Activated CD4-positive, alpha-beta T cell treated with anti-CD3 and anti-CD28 coated beads, Interleukin-2, amount 10 ng/mL, durations not matched to agents 7 days and 5 days (primary cell): ENCODE measurements around the gene HAT1. TPM values are rescaled to one million over a fixed set of nuclear protein-coding genes. Genes with fewer than 3 reads are reported as not detected.
"Not testable (repeated sequence)": the region's sequence is repeated elsewhere in the genome, so short reads cannot be mapped to it uniquely, and the experiment has no call there.

ENCODE experiments used
- CTCF ChIA-PET: fragments of 350-600 bp; sonication (Branson Sonifier 250); formaldehyde crosslinking; loops from one replicate; lab custom pipeline; 2021; ENCODE audit warnings: antibody characterized with exemption; lab: Charles Lee
- POLR2A ChIA-PET: fragments of 350-600 bp; sonication (Branson Sonifier 250); formaldehyde crosslinking; loops from one replicate; lab custom pipeline; 2021; ENCODE audit warnings: antibody characterized with exemption; lab: Charles Lee
- DNase-seq: peaks from one replicate; pipeline ENCODE4 v3.0.0-alpha.2; 2020
- H3K27ac Mint-ChIP-seq: one replicate; pipeline ENCODE4 v1.8.0; 2021; ENCODE audit warnings: mild to moderate bottlenecking, moderate library complexity, mixed read lengths
- H3K27me3 Mint-ChIP-seq: one replicate; pipeline ENCODE4 v1.8.0; 2021; ENCODE audit warnings: mixed read lengths
- H3K36me3 Mint-ChIP-seq: one replicate; pipeline ENCODE4 v1.8.0; 2021; ENCODE audit warnings: low read depth, mixed read lengths
- H3K4me1 Mint-ChIP-seq: one replicate; pipeline ENCODE4 v1.8.0; 2021; ENCODE audit warnings: mixed read lengths
- H3K4me3 Mint-ChIP-seq: one replicate; pipeline ENCODE4 v1.8.0; 2021; ENCODE audit warnings: mild to moderate bottlenecking, moderate library complexity, mixed read lengths
- H3K9me3 Mint-ChIP-seq: one replicate; pipeline ENCODE4 v1.8.0; 2021; ENCODE audit warnings: mixed read lengths
- total RNA-seq, 2 experiments: library from RNA; stranded (reverse); gene quantifications; one replicate each; pipeline ENCODE4 v1.2.3, GENCODE V29; 2021

Gene HAT1
- total RNA-seq, 2 experiments from 2014 or later = 63.0 to 75.3 TPM

DNA sequence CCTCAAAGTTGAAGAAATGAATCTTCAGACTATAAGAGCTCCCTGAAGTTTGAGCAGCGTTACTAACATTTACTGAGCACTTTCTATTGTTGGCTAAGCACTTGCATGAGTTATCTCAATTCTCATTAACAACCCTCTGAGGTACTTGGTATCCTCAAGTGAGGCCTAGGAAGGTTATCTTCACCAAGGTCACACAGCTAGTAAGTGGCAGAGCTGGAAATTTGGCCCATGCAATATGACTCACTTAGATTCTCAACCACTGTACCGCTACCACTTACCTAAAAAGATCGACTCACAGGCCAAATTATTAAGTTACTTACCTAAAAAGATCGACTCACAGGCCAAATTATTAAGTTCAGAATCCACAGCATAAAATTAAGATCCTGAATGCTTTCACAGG lies 68.8 kb downstream of the HAT1 start:
- CTCF ChIA-PET = interaction anchor here (1.3 kb wide), 1 partner anchor 9 kb away, joined by 3 read pairs; no protein-coding TSS in a partner anchor
- POLR2A ChIA-PET = interaction anchor here (0.6 kb wide), 1 partner anchor 321 kb away, joined by 3 read pairs; no protein-coding TSS in a partner anchor
- Mint-ChIP-seq H3K9me3 (no peaks in the 10 kb centered on the region), H3K36me3 (peaks cover 2% of the 10 kb centered on the region), H3K27me3 (peaks cover 10% of the 10 kb centered on the region), H3K4me3 (no peak overlapping the region), H3K27ac (no peak overlapping the region), H3K4me1 (no peaks in the 10 kb centered on the region)
- no peak for DNase-seq

DNA sequence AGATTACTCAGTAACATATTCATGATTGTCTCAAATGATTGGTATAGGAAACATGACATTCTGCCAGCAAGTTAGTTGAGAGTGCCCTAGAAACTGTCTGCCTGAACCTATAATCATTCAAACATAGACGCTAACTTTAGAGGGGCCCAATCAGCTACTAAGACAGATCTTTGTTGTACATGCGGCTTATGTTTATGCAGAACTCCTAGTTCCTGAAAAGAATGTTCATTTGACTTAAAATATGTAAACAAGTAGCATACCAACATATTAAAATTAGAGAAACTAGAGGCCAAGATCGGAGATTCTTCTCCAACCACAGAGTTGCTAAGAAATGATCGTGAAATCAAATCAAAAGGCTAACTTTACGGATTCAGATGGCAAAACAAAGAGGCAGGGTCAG lies 73.3 kb downstream of the HAT1 start:
- CTCF ChIA-PET = no interaction called here
- Mint-ChIP-seq H3K36me3 (no peaks in the 10 kb centered on the region), H3K4me3 (no peak overlapping the region), H3K9me3 (no peaks in the 10 kb centered on the region), H3K27ac (no peak overlapping the region), H3K4me1 (peaks cover 17% of the 10 kb centered on the region), H3K27me3 (peaks cover 24% of the 10 kb centered on the region)
- POLR2A ChIA-PET = no interaction called here
- DNase-seq = no peak

DNA sequence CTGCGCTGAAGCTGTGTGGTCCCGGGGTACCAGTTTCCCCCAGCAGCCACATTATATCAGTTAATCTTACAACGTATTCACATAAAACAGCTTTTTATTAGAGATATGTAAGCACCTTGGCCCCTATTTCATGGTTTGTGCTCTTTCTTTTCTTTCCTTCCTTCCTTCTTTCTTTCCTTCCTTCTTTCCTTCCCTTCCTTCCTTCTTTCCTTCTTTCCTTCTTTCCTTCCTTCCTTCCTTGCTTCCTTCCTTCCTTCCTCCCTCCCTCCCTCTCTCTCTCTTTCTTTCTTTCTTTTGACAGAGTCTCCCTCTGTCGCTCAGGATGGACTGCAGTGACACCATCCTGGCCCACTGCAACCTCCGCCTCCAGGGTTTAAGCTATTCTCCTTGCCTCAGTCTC lies 73.8 kb downstream of the HAT1 start:
- Mint-ChIP-seq H3K27me3 (peaks cover 24% of the 10 kb centered on the region), H3K27ac (no peak overlapping the region), H3K36me3 (no peaks in the 10 kb centered on the region), H3K9me3 (no peaks in the 10 kb centered on the region), H3K4me1 (peaks cover 21% of the 10 kb centered on the region), H3K4me3 (no peak overlapping the region)
- DNase-seq = no peak
- POLR2A ChIA-PET = interaction anchor here (0.5 kb wide), 1 partner anchor 119 kb away, joined by 3 read pairs; no protein-coding TSS in a partner anchor
- CTCF ChIA-PET = no interaction called here

DNA sequence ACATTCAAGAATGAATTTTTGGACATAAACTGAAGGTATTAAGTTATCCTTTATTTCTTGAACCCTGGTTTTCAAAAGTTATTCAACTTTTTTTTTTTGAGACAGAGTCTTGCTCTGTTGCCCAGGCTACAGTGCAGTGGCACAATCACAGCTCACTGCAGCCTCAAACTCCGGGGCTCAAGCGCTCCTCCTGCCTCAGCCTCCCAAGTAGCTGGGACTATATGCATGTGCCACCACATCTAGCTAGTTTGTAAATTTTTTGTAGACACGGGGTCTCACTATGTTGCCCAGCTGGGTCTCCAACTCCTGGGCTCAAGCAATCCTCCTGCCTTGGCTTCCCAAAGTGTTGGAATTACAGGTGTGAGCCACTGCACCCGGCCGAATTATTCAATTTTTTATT lies 74.8 kb downstream of the HAT1 start:
- DNase-seq, CTCF ChIA-PET, H3K27ac Mint-ChIP-seq, H3K36me3 Mint-ChIP-seq, H3K9me3 Mint-ChIP-seq, POLR2A ChIA-PET, H3K4me3 Mint-ChIP-seq: not testable (repeated sequence)
- peaks cover 24% of the 10 kb centered on the region for H3K27me3 Mint-ChIP-seq
- peaks cover 22% of the 10 kb centered on the region for H3K4me1 Mint-ChIP-seq

DNA sequence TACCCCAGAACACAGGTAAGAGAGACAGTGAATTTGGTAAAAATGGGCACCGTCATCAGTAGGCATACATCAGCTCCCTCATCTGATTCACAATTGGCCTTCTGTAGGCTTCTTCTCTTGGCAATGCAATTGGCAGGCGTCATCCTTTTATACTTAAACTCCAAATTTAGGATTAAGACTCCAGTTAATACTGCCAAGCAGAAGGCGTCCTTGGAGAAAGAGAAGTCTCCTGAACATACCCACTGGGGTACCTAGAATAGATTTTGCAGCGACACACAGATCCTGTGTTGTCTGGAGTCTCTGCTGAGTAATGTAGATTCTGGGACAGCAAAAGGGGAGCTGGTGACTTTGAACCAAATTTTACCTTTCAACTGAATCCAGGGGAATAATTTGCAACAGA lies 76.9 kb downstream of the HAT1 start:
- DNase-seq = no peak
- peak overlapping the region; percentile 76 for H3K27ac Mint-ChIP-seq
- POLR2A ChIA-PET = no interaction called here
- peaks cover 24% of the 10 kb centered on the region for H3K27me3 Mint-ChIP-seq
- CTCF ChIA-PET = interaction anchor here (2.7 kb wide), 1 partner anchor 14 kb away, joined by 8 read pairs; no protein-coding TSS in a partner anchor
- H3K36me3 Mint-ChIP-seq = no peaks in the 10 kb centered on the region
- peaks cover 22% of the 10 kb centered on the region for H3K4me1 Mint-ChIP-seq
- H3K9me3 Mint-ChIP-seq = no peaks in the 10 kb centered on the region
- H3K4me3 Mint-ChIP-seq = peak overlapping the region; percentile 80

DNA sequence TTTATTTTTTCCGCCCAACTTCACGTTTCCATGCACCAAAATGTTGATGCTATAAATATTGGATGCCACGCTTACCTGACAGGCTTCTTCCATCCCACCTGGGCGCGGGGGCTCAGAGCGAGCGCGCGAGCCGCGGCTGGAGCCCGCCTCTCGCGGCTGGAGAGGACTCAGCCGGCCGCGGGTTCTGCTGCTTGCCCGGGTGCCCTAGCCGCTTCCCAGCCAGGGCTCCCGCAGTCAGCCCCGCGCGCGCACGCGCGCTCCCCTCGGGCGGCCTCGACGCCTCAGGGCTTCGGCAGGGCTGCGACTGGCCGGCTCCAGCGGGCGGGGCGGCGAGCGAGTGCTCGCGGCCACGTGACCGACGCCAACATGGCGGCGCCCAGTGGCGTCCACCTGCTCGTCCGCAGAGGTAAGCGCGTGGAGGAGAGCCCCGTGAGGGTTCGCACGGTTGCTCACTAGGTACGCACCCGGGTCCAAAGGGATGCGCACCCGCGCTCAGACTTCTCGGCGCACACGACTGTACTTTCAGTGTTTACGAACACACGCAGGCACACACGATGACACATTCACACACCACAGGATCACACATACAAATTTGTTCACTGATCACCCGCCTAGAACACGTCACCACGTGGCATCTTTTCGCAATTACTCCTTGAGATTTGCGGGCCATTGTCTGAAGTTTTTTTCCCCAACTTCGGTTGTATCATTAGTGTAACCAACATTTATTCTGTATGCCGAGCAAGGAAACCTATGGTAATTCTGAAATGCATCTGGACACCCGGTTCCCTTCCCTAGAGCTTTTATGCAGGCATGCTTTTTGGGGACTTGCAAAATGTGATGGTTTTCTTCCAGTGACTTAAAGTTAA lies 77.6 kb downstream of the HAT1 start, which contains the start of gene METAP1D:
Gene METAP1D, plus strand, starts transcription at position 350 of the 866 bp plus-strand sequence. Its CDS starts 17 bp downstream, at position 367.
- H3K4me1 Mint-ChIP-seq = peaks cover 22% of the 10 kb centered on the region
- H3K27ac Mint-ChIP-seq = peak within 1 kb of the TSS; percentile 88
- DNase-seq = peak; percentile 87
- H3K36me3 Mint-ChIP-seq = no peaks in the 10 kb centered on the region
- H3K27me3 Mint-ChIP-seq = peaks cover 19% of the 10 kb centered on the region
- ChIA-PET POLR2A (interaction anchor here (0.9 kb wide), 1 partner anchor 77 kb away, joined by 4 read pairs; the partner anchor contains the start of gene HAT1), CTCF (interaction anchor here (2.7 kb wide), 1 partner anchor 13 kb away, joined by 8 read pairs; no protein-coding TSS in a partner anchor)
- no peaks in the 10 kb centered on the region for H3K9me3 Mint-ChIP-seq
- H3K4me3 Mint-ChIP-seq = peak within 1 kb of the TSS; percentile 80

DNA sequence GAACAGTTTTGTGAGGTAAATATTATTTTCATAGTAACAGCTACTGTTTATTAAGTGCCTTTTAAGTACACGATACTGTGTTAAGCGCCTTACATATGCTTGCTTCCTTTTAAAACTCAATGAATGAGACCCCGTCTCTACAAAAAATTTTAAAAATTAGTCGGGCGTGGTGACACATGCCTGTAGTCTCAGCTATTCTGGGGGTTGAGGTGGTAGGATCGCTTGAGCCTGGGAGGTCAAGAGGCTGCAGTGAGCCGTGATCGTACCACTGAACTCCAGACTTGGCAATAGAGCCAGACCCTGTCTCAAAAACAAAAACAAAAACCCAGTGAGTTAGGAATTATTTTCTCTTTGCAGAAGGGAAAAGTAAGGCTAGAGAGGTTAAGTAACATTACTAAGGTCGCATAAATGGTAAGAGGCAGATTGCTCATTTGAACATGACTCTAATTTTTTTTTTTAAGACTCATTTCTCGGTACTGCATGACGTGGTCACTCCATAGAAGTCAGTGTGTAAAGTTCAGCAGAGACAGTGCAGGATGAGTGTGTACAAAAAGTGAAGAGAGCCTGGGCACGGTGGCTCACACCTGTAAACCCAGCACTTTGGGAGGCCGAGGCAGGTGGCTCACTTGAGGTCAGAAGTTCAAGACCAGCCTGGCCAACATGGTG lies 78.6 kb downstream of the HAT1 start:
- POLR2A ChIA-PET = interaction anchor here (0.9 kb wide), 1 partner anchor 78 kb away, joined by 4 read pairs; the partner anchor contains the start of gene HAT1
- Mint-ChIP-seq H3K36me3 (no peaks in the 10 kb centered on the region), H3K4me3 (peak overlapping the region; percentile 80), H3K27ac (peak overlapping the region; percentile 88), H3K27me3 (peaks cover 14% of the 10 kb centered on the region), H3K9me3 (no peaks in the 10 kb centered on the region), H3K4me1 (peaks cover 22% of the 10 kb centered on the region)
- no peak for DNase-seq
- CTCF ChIA-PET = interaction anchor here (0.6 to 2.7 kb wide), 2 partner anchors 12 to 481 kb away, joined by 4 to 8 read pairs; no protein-coding TSS in a partner anchor

DNA sequence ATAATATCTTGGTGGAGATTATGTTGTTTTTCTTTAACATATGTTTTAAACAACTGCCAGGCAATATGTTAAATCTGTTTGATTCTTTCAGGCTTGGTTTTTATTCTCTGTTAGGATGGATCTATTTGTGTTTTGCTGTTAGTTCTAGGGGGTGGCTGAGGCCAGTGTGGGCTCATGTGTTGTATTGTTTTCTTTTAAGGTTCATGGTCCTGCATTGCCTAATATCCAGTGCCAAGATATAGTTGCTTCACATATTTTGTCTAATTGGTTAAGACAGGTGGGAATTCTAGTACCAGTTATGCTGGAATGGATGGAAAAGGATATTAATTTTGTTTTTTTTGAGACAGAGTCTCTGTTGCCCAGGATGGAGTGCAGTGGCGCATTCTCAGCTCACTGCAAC lies 85.1 kb downstream of the HAT1 start:
- no peak overlapping the region for H3K27ac Mint-ChIP-seq
- no peak overlapping the region for H3K4me3 Mint-ChIP-seq
- H3K9me3 Mint-ChIP-seq = no peaks in the 10 kb centered on the region
- H3K27me3 Mint-ChIP-seq = no peaks in the 10 kb centered on the region
- H3K4me1 Mint-ChIP-seq = peaks cover 19% of the 10 kb centered on the region
- CTCF ChIA-PET = interaction anchor here (0.6 kb wide), 1 partner anchor 173 kb away, joined by 5 read pairs; no protein-coding TSS in a partner anchor
- no peak for DNase-seq
- POLR2A ChIA-PET = no interaction called here
- H3K36me3 Mint-ChIP-seq = peaks cover 6% of the 10 kb centered on the region

DNA sequence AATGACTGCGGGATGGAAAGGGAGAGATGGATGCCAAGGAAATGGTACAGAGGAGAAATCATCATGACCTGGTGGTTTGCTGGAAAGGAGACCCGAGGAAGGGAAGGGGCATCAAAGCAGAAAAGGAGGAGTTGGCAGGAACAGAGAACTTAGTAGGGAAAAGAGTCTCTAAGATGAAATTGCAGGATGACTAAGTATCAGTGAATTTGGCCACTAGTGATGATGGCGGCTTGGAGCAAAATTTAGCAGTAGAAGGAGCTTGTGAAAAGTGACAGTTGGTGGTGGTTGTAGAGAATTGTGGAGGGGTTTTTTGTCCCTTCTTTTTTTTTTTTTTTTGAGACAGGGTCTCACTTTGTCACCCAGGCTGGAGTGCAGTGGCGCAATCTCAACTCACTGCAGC lies 87.6 kb downstream of the HAT1 start:
- Mint-ChIP-seq H3K4me3 (no peak overlapping the region), H3K27me3 (no peaks in the 10 kb centered on the region), H3K9me3 (no peaks in the 10 kb centered on the region), H3K4me1 (peaks cover 27% of the 10 kb centered on the region), H3K36me3 (peaks cover 8% of the 10 kb centered on the region), H3K27ac (no peak overlapping the region)
- CTCF ChIA-PET = interaction anchor here (0.7 kb wide), 2 partner anchors 42 to 136 kb away, joined by 4 to 5 read pairs; no protein-coding TSS in a partner anchor
- POLR2A ChIA-PET = no interaction called here
- no peak for DNase-seq

DNA sequence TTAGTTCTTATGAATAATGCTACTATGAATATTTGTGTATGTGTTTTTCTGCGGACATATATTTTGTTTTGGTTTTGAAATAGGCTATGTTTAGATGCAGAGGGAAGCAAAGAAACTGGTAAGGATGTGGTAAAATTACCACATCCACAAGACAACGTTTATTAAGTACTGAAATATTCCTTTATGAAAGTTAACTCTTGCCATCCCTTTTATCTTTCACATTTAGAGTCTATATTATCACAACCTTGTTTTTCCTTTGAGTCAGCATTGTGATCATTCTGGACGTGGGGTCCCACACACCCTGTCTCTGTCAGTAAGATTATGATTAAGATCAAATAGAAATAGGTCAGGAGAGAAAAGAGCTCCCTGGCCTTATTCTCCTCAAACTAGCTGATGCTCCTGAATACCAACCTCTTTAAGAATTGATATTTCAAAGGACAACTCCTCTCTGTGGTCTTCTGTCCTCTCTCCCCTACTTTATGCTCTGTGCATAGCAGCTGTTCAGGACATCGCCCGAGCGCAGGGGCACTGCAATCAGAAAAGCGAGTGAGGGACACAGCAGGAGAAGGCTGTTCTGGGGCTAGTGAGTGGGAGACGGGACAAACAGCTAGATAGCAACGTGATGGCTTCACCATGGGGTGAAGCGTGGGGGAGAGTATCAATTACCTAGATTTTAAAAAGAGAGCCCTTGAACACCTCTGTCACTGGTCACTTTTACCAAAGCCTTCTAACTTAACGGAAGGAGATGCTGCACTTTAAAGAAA lies 89.7 kb downstream of the HAT1 start:
- ChIA-PET POLR2A (interaction anchor here (0.5 kb wide), 1 partner anchor 1737 kb away, joined by 3 read pairs; no protein-coding TSS in a partner anchor), CTCF (interaction anchor here (0.7 to 2.6 kb wide), 2 partner anchors 12 to 46 kb away, joined by 3 to 8 read pairs; partner anchors contain the start of gene METAP1D)
- H3K27me3 Mint-ChIP-seq = no peaks in the 10 kb centered on the region
- no peak for DNase-seq
- H3K4me1 Mint-ChIP-seq = peaks cover 27% of the 10 kb centered on the region
- H3K4me3 Mint-ChIP-seq = peak overlapping the region; percentile 15
- peak overlapping the region; percentile 44 for H3K27ac Mint-ChIP-seq
- no peaks in the 10 kb centered on the region for H3K9me3 Mint-ChIP-seq
- peaks cover 8% of the 10 kb centered on the region for H3K36me3 Mint-ChIP-seq

DNA sequence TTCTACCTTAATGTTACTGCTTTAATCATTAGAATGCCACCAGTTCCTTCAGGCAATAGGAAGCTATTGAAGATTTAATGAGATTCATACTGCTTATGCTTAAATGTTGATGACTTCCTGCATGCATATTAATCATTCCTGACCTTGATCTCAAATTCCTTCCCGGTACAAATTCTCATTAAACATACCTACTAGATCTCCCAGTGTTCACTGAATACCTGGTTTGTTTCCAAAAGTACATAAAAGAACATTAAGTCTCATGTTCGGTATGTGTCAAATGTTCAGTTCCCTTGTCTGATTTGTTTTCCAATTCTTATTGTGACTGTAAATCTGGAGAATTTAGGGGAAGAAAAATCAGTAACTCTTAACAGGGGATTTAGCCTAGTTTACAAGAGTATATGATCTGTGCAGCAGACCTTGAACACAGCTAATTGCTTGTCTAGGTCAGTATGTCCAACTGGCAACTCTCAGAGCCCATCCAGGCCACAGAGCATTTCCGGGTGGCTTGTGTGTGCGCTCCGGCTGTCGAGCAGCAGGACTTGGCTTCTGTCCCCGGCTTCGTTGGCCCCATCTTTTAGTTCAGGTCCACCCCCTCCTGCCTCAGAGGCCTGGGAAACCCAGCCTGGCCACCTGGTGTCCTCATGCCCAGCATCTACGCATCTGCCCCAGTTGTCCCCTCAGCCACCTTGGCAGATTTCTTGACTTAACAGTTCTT lies 90.6 kb downstream of the HAT1 start:
- H3K4me1 Mint-ChIP-seq = peaks cover 27% of the 10 kb centered on the region
- H3K9me3 Mint-ChIP-seq = no peaks in the 10 kb centered on the region
- DNase-seq = no peak
- H3K4me3 Mint-ChIP-seq = no peak overlapping the region
- ChIA-PET CTCF (interaction anchor here (0.7 to 2.6 kb wide), 2 partner anchors 13 to 45 kb away, joined by 3 to 8 read pairs; partner anchors contain the start of gene METAP1D), POLR2A (interaction anchor here (0.5 kb wide), 1 partner anchor 1736 kb away, joined by 3 read pairs; no protein-coding TSS in a partner anchor)
- peaks cover 6% of the 10 kb centered on the region for H3K36me3 Mint-ChIP-seq
- H3K27me3 Mint-ChIP-seq = no peaks in the 10 kb centered on the region
- no peak overlapping the region for H3K27ac Mint-ChIP-seq
